ENCODE data around the gene MACF1.

Gene MACF1

DNA sequence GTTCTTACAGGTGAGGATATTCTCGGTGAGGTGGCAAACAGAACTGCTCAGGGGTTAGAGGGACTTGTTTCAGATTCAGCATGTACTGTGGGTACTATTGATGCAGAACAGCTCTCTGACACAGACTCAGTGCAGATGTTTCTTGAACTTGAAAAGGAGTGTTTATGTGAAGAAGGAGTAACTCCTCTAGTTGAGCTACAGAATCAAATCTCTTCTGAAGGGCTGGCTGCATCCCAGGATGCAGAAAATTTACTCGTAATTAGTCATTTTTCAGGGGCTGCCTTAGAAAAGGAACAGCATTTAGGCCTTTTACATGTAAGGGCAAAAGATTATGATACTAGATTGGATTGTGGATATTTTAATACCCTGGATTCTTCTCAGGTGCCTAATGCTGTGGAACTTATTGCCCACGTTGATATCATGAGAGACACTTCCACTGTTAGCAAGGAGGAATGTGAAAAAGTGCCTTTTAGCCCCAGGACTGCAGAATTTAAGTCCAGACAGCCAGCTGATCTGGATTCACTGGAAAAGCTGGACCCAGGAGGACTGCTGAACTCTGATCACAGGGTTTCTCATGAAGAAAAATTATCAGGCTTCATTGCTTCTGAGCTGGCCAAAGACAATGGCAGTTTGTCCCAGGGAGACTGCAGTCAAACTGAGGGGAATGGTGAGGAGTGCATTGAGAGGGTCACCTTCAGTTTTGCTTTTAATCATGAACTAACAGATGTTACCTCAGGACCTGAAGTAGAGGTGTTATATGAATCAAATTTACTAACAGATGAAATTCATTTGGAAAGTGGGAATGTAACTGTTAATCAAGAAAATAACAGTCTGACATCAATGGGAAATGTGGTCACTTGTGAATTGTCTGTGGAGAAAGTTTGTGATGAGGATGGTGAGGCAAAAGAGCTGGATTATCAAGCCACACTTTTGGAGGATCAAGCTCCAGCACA, 207.3 kb downstream of the MACF1 start:
- H3K27ac ChIP-seq (ENCODE audit: low read length), result no peak overlapping the region
- H3F3A ChIP-seq (ENCODE audit: insufficient read depth, low read length), result peaks cover 31% of the 10 kb centered on the region
- no peaks in the 10 kb centered on the region for H3K9me3 ChIP-seq (replicated peaks; ENCODE audit: insufficient read depth, low read length)
- TF ChIP-seq, protein P1, sequence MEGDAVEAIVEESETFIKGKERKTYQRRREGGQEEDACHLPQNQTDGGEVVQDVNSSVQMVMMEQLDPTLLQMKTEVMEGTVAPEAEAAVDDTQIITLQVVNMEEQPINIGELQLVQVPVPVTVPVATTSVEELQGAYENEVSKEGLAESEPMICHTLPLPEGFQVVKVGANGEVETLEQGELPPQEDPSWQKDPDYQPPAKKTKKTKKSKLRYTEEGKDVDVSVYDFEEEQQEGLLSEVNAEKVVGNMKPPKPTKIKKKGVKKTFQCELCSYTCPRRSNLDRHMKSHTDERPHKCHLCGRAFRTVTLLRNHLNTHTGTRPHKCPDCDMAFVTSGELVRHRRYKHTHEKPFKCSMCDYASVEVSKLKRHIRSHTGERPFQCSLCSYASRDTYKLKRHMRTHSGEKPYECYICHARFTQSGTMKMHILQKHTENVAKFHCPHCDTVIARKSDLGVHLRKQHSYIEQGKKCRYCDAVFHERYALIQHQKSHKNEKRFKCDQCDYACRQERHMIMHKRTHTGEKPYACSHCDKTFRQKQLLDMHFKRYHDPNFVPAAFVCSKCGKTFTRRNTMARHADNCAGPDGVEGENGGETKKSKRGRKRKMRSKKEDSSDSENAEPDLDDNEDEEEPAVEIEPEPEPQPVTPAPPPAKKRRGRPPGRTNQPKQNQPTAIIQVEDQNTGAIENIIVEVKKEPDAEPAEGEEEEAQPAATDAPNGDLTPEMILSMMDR (IDR thresholded peaks at IDR 0.05; ENCODE audit: low read length), result no peak
- TF ChIP-seq EZH2 (optimal IDR thresholded peaks at IDR 0.05; ENCODE audit: low read depth, low read length) (no peak), EZH2phosphoT487 (IDR thresholded peaks at IDR 0.05; ENCODE audit: low read length) (no peak)
- H3K4me3 ChIP-seq (ENCODE audit: low read length), result no peak overlapping the region
- no peak overlapping the region for H3K9ac ChIP-seq (ENCODE audit: low read length)
- no peaks in the 10 kb centered on the region for H3K27me3 ChIP-seq (replicated peaks; ENCODE audit: insufficient read depth, low read length)
- DNase-seq, result no peak
- peaks cover 71% of the 10 kb centered on the region for H3K79me2 ChIP-seq (ENCODE audit: low read length)
- no peaks in the 10 kb centered on the region for H3K36me3 ChIP-seq (replicated peaks; ENCODE audit: insufficient read depth, low read length)
- no peaks in the 10 kb centered on the region for H3K9me2 ChIP-seq (replicated peaks; ENCODE audit: insufficient read depth, low read length)
- H2AFZ ChIP-seq (ENCODE audit: low read length), result no peak overlapping the region
- no peaks in the 10 kb centered on the region for H4K20me1 ChIP-seq (ENCODE audit: insufficient read depth, low read length)
- peaks cover 28% of the 10 kb centered on the region for H3K4me1 ChIP-seq (ENCODE audit: low read length)
- no peak overlapping the region for H3K4me2 ChIP-seq (ENCODE audit: low read depth, low read length)

DNA sequence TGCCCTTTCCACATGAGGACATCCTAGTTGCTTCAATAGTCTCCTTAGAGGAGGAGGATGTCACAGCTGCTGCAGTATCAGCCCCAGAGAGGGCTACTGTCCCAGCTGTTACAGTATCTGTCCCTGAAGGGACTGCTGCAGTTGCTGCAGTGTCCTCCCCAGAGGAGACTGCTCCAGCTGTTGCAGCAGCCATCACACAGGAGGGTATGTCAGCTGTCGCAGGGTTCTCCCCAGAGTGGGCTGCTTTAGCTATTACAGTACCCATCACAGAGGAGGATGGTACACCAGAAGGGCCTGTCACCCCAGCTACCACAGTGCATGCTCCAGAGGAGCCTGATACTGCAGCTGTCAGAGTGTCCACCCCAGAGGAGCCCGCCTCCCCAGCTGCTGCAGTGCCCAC, 208.4 kb downstream of the MACF1 start:
- no peak overlapping the region for H3K27ac ChIP-seq (ENCODE audit: low read length)
- H3K27me3 ChIP-seq (replicated peaks; ENCODE audit: insufficient read depth, low read length), result no peaks in the 10 kb centered on the region
- no peak for DNase-seq
- no peak overlapping the region for H3K9ac ChIP-seq (ENCODE audit: low read length)
- no peaks in the 10 kb centered on the region for H3K9me2 ChIP-seq (replicated peaks; ENCODE audit: insufficient read depth, low read length)
- H3K4me3 ChIP-seq (ENCODE audit: low read length), result no peak overlapping the region
- H3K36me3 ChIP-seq (replicated peaks; ENCODE audit: insufficient read depth, low read length), result no peaks in the 10 kb centered on the region
- no peaks in the 10 kb centered on the region for H3K9me3 ChIP-seq (replicated peaks; ENCODE audit: insufficient read depth, low read length)
- H3K4me1 ChIP-seq (ENCODE audit: low read length), result peaks cover 22% of the 10 kb centered on the region
- peaks cover 77% of the 10 kb centered on the region for H3K79me2 ChIP-seq (ENCODE audit: low read length)
- H3K4me2 ChIP-seq (ENCODE audit: low read depth, low read length), result no peak overlapping the region
- peaks cover 21% of the 10 kb centered on the region for H3F3A ChIP-seq (ENCODE audit: insufficient read depth, low read length)
- no peak overlapping the region for H2AFZ ChIP-seq (ENCODE audit: low read length)
- TF ChIP-seq EZH2 (optimal IDR thresholded peaks at IDR 0.05; ENCODE audit: low read depth, low read length) (no peak), EZH2phosphoT487 (IDR thresholded peaks at IDR 0.05; ENCODE audit: low read length) (no peak)
- H4K20me1 ChIP-seq (ENCODE audit: insufficient read depth, low read length), result no peaks in the 10 kb centered on the region

DNA sequence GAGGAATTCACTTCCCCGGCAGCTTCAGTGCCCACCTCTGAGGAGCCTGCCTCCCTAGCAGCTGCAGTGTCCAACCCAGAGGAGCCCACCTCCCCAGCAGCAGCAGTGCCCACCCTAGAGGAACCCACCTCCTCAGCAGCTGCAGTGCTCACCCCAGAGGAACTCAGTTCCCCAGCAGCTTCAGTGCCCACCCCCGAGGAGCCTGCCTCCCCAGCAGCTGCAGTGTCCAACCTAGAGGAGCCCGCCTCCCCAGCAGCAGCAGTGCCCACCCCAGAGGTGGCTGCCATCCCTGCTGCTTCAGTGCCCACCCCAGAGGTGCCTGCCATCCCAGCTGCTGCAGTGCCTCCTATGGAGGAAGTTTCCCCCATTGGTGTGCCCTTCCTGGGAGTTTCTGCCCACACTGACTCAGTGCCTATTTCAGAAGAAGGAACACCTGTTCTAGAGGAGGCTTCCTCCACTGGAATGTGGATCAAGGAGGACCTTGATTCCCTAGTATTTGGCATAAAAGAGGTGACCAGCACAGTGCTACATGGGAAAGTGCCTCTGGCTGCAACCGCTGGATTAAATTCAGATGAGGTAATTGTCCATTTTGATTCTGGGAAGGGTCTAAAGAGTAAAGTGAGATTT, 209.5 kb downstream of the MACF1 start:
- no peaks in the 10 kb centered on the region for H3K36me3 ChIP-seq (replicated peaks; ENCODE audit: insufficient read depth, low read length)
- H3K9me2 ChIP-seq (replicated peaks; ENCODE audit: insufficient read depth, low read length), result no peaks in the 10 kb centered on the region
- H3K4me1 ChIP-seq (ENCODE audit: low read length), result peaks cover 22% of the 10 kb centered on the region
- no peak for DNase-seq
- no peaks in the 10 kb centered on the region for H3K9me3 ChIP-seq (replicated peaks; ENCODE audit: insufficient read depth, low read length)
- H4K20me1 ChIP-seq (ENCODE audit: insufficient read depth, low read length), result no peaks in the 10 kb centered on the region
- no peak overlapping the region for H3K4me3 ChIP-seq (ENCODE audit: low read length)
- H3K9ac ChIP-seq (ENCODE audit: low read length), result no peak overlapping the region
- H2AFZ ChIP-seq (ENCODE audit: low read length), result no peak overlapping the region
- no peak overlapping the region for H3K4me2 ChIP-seq (ENCODE audit: low read depth, low read length)
- TF ChIP-seq EZH2 (optimal IDR thresholded peaks at IDR 0.05; ENCODE audit: low read depth, low read length), result no peak
- TF ChIP-seq EZH2phosphoT487 (IDR thresholded peaks at IDR 0.05; ENCODE audit: low read length), result no peak
- TF ChIP-seq, protein P1 (IDR thresholded peaks at IDR 0.05; ENCODE audit: low read length), result no peak
- H3F3A ChIP-seq (ENCODE audit: insufficient read depth, low read length), result peaks cover 16% of the 10 kb centered on the region
- H3K27ac ChIP-seq (ENCODE audit: low read length), result no peak overlapping the region
- peaks cover 83% of the 10 kb centered on the region for H3K79me2 ChIP-seq (ENCODE audit: low read length)
- no peaks in the 10 kb centered on the region for H3K27me3 ChIP-seq (replicated peaks; ENCODE audit: insufficient read depth, low read length)
